UCSD-AML1 (cell line): ENCODE results near the gene YAF2.

Experiments used
- DNase-seq: peaks from one replicate; lab custom pipeline; 2025; ENCODE audit not compliant: unreplicated experiment; lab: John Stamatoyannopoulos, UW

YAF2 gene

DNA sequence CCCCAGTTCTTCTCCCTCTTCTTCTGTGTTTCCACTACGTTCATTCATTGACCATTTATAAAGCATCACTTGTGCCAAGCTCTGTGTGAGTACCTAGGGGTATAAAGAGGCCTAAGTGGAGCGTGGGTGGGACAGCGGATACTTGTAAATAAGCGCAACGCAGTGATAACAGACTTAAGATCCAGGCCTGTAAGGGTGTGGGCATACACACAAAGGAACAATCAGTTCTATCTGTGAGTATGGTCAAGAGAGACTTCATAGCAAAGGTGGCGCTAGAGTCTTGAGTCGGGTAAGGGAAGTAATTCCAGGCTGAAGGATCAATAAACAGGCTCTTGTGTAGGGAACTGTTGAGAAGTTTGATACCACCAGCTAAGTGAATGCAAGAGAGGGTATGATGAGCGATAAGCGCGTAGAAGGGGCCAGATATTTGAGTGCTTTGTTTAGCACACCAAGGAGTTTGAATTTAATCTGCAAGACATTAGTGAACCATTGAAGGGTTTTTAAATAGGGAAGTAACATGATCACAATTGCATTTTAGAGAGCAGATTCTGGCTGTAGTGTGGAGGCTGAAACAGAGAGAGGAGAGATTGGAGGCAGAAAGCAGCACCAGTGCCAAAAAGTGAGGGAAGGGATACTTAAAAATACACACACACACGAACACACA lies 92.4 kb downstream of the YAF2 start:
- peak; percentile 29 for DNase-seq

DNA sequence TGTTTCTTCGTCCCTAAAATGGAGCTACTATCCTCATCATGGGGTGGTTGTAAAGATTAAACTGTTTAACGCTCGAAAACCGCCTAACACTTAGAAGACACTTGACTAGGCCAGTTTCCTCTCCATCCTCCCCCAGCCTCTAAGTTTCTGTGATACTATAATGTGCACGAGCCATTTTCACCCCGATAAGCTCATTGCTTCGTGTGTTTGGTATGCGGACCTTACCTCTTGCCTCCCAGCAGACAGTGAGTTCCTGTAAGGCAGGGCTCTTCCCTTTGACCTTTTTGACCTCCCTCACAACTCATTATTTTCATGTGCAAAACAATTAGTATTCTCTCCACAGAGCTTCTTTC lies 92.9 kb downstream of the YAF2 start:
- no peak for DNase-seq

GRCh38 chr12:42144408-42145196 lies 93.4 kb downstream of the YAF2 start, which contains the start of gene GXYLT1:
Gene GXYLT1, minus strand, starts transcription at chr12:42144874. Its CDS starts 228 bp downstream, at chr12:42144646.
- DNase-seq, result peak; percentile 95

DNA sequence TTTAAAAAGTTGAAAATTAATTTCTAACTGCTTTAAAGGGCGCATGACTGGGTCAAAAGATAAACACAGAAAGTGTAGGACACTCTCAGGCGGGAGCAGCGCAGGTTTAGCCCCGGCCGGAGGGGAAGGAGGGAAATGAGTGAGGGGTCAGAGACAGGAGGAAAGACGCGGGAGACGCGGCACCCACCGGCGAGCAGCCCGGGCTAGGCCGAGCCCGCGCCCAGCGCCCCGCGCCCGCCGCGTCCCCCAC lies 94.0 kb downstream of the YAF2 start:
- DNase-seq, result no peak

DNA sequence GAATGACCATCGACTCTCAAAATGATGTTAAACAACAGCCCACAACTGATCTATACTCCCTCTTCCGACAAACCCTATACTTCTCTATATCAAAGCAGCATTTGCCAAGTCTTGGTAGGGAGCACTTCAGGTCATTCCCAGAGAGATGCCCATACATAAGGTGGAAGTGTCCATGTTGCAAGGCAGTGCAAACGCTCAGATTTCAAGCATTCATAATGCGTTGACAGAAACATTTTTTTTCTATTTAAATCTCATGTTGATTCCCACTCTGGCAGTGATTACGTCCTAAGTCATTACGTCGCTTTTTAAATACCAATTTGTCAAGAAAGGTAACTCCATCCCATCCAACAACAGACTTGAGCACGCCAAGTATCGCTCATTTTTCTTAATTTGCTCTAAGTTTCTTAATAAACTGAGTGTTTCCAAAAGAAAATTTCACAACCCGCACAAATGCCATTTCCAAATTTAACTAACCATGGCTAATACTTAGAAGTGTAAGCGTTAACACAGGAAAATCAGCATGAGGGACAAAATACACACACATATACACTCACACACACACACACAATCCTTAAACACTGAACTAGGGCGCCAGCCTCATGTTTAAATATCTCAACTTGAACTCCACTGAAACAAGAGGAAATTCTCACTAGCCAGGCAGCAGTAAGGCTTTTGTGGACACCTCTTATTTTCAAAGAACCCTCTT lies 94.4 kb downstream of the YAF2 start:
- no peak for DNase-seq

DNA sequence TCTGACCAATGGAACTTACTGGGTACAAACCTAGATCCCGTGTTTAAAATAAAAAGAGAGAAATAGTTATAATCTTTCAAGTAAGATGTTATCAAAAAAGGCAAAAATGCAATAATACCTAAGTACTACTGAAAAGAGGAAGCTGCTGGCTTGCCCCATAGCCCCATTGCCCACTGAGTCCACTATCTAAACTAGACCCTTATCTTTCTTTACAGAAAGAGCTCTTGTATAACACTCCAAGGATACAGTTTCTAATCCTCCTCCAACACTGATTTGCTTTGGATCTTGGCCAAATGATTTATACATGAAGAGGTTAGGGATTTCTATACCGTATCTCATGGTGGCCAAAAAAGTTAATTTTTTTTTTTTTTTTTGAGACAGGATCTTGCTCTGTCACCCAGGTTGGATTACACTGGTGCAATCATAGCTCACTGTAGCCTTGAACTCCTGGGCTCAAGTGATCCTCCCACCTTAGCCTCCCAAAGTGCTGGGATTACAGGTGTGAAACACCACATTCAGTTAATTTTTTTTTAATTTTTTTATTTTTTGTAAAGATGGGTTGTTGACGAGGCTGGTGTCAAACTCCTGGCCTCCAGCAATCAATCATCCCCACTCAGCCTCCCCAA lies 96.0 kb downstream of the YAF2 start:
- no peak for DNase-seq

DNA sequence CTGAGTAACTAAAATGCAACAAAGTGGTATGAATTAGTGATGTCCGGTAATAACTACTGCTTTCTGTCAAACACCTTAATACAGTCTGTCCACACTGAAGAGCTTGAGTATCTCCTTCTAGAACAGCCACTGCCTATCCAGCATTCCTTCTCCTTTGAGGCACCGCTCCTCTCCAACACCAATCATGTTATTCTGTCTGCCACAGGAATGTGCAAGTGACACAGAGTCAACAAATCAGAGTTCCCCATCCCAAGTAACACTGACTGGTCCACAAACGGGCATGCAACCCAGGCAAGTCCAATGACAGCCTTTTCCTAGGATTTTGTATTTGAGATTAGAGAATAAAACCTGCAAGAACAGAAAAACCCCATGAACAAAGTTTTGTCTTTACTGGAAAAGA lies 97.1 kb downstream of the YAF2 start:
- DNase-seq, result no peak

DNA sequence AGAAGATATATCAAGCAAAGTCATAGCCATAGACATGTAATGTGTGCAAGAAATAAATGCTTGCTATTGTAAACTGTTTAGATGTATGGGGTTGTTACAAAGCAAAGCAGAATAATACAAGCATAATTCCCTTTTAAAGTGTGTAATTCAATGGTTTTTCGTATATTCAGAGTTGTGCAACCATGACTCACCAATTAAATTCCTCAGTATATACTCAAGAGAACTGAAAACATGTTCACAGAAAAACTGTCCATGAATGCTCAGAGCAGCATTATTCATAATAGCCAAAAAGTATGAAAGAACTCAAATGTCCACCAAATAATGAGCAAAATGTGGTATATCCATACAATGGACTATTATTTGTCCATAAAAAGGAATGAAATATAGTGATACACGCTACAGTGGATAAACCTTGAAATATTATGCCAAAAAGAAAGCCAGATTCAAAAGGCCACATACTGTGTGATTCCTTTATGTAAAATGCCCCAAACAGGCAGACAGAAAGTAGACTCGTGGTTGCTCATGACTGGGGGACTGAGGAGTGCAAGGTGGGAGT lies 102.7 kb downstream of the YAF2 start:
- DNase-seq, result no peak

DNA sequence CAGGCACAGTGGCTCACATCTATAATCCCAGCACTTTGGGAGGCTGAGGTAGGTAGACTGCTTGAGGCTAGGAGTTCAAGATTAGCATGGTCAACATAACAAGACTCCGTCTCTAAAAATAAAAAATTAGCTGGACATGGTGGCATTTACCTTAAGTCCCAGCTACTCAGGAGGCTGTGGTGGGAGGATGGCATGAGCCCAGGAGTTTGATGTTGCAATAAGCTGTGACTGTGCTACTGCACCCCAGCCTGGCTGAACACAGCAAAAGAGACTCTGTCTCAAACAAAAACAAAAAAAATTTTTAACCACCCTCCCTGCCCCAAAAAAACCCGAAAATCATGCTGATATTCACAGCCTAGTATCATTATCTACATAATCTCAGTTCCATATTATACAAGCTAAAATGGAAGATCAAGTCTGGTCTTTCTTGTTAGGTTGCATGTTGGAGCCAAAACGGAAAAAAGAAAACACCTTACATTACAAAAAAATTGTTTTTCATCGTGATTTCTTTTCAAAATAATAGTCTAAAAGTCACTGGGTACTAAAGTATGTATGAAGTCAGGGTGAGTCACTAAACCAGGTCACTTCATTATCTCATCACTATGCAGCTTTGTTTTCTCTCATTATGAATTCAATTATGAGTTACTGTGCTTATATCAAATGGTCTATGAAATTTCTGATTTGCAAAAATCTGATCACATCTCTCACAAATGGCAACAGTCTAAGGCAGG lies 107.2 kb downstream of the YAF2 start:
- no peak for DNase-seq

DNA sequence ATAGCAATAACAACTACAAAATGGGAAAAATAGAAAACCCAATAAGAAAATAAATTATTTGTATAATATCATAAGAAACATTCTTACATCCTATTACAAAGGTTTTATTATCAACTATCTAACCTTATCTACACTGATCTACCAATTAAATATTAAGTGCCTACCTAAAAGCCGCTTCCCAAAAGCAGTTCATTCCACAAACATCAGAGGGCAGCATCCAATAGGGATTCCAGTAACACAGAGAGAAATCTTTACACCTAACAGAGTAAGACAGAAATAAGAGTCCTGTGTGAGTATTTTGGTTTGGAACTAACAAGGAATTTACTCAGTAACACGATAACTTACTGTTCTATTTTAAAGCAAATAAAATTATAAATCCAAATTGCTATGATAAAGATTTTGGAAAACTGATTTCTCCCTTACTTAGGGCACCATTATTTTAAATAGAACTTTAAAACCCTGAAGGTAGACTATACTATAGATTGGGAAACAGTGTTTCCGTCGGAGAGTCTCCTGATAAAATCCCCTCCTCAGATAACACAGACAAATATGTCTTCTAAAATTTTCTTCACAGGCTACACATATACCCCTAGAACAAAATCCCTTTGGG lies 108.3 kb downstream of the YAF2 start:
- DNase-seq, result no peak

DNA sequence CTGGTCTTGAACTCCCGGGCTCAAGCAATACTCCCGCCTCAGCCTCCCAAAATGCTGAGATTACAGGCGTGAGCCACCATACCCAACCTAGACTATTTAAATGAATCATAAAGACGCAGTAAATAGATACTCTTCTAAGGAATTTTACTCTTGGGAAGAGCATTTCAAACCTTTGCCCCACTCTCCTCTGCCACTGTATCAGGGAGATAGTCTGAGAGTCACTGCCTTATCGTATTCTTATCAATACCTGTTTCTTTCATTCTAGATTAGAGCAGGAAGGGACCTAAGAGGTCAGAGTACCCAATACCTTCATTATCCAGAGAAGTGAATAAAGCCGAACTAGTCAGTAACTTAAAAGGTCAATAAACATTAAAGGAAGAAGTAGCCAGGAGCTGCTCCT lies 109.2 kb downstream of the YAF2 start:
- DNase-seq, result no peak

DNA sequence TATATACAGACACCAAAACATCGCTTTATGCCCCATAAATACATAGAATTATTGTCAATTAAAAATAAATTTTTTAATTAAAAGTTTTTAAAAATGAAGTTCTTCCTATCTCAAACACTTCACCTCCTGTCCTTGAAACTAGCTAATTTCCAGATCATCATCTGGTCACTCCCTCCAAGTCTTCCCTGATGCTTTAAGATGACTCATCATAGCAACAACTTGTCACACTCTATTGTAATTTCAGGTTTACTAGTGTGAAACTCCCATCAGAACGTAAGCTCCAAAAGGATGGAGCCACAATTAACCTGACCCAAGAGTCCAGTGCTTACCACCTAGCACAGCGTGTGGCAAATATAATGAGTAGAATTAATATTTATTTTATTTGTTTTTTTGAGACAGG lies 109.7 kb downstream of the YAF2 start:
- no peak for DNase-seq

- no peak for DNase-seq
Measured at GRCh38 chr12:42126963-42127362, 111.1 kb downstream of the YAF2 start.

DNA sequence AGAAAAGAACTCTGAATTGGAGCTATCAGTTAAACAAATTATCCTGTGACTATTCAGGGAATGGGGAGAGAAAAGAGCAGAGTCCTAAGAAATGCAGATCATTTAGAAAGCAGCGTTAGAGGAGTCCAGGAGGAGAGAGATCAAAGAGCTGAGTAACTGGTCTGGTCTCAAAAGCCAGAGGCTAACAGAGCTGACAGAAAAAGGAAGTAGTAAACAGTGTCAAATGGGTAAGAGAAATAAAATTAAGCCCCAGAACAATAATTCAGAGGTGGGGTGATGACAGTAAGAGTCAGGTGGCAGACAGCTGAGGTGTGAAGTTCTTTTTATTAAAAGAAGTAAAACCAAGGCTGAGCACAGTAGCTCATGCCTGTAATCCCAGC lies 112.7 kb downstream of the YAF2 start:
- no peak for DNase-seq

DNA sequence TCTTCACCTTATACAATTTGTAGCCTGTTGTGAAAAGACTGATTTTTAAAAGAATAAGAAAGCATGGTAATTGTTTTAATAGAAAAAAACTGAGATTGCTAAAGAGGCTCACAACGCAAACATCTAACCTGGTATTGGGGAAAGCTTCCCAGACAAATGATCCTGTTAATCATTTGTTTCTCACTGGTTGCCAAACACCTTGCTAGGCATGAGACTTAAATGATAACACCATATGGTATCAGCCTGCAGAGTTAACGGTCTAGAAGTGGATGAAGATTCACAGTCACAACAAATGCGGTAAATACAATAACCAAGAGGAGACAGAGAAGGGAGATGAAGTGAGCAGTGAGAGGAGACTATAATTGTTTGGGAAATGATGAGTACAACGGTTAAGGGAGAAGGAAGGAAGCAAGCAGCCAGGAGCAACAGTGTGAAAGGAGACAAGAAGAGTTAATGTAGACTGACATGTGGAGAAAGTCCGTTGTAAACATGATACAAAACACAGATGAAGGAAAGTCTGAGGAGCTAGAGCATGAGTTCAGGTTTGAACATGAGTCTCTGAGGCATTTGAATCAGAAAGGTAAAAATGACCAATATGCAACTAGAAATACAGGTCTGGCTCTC lies 113.2 kb downstream of the YAF2 start:
- no peak for DNase-seq

- no peak for DNase-seq
Measured at GRCh38 chr12:42119085-42119633, 118.9 kb downstream of the YAF2 start.

DNA sequence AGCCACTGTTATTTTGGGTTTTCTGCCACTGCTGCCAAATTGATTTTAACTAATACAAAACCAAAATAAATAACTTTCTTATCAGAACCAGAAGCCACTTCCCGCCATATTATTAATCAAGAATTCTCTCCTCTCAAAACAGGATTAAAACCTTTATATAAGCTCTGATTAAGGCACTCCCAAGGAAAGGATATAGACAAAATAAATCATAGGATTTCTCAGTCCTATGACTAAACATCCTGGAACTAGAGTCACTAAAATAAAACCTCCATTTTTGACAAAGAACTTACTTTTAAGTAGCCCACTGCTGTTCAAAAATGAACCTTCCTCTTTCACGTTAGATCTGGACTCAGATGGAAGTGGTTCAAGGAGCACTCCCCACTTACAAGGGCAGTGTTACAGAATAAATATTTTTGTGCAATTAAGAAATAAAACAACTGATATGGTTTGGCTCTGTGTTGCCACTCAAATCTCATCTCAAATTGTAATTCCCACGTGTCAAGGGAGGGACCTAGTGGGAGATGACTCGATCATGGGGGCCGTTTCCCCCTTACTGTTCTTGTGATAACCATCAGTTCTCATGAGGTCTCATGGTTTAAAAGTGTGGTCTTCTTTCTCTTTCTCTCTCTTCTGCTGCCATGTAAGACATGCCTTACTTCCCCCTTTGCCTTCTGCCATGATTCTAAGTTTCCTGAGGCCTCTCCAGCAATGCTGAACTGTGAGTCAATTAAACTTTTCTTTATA lies 119.7 kb downstream of the YAF2 start:
- no peak for DNase-seq

DNA sequence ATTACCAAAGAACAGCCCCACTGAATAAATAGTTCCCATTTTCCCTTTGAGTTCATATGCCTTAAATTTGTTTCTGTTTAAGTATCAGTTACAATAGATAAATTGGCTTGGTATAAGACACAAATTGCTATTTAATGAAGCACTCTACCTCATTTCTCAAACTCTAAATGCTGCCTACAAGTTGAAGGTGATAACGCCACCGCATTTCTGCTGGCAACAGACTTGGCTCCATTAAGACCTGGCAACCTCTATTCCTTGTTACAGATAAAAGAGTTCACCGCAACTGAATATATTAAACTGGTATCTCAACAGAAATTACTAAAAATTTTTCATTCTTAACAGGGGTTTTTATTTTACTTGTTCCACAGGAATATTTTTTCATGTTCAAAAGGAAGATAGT lies 129.0 kb downstream of the YAF2 start:
- DNase-seq, result no peak
